Ascending aorta (tissue), 2 donors: ENCODE data around the gene BCL10. TPM values are rescaled to one million over a fixed set of nuclear protein-coding genes. Genes with fewer than 3 reads are reported as not detected.

Experiments
- DNase-seq, 2 donors: peaks; one replicate each; pipeline ENCODE4 v3.0.0-alpha.2; 2019; ENCODE audit warnings: low spot score in 2 of 2
- H3K27ac ChIP-seq, 2 donors: fragments of 200-600 bp; sonication (generic); one replicate each; pipeline ENCODE4 v1.5.1; 2016 to 2017; ENCODE audit warnings: mild to moderate bottlenecking in 1 of 2
- H3K27me3 ChIP-seq: fragments of 200-600 bp; sonication (generic); one replicate; pipeline ENCODE4 v1.5.1; 2017
- H3K36me3 ChIP-seq, 2 donors: fragments of 200-600 bp; sonication (generic); one replicate each; pipeline ENCODE4 v1.5.1; 2016
- H3K4me1 ChIP-seq, 2 donors: fragments of 200-600 bp; sonication (generic); one replicate each; pipeline ENCODE4 v1.5.1; 2016 to 2017; ENCODE audit warnings: mild to moderate bottlenecking in 1 of 2
- H3K4me3 ChIP-seq, 2 donors: fragments of 200-600 bp; sonication (generic); one replicate each; pipeline ENCODE4 v1.5.1; 2016 to 2017; ENCODE audit warnings: mild to moderate bottlenecking in 1 of 2
- H3K9me3 ChIP-seq, 2 donors: fragments of 200-600 bp; sonication (generic); one replicate each; pipeline ENCODE4 v1.5.1; 2016
- intact Hi-C: fragments of 100-400 bp; cut with DNase I; formaldehyde crosslinking; loops from one replicate; pipeline ENCODE4 v1.15.1; 2023
- total RNA-seq: library from RNA; depleted of rRNA; stranded (reverse); fragments of >200 nt; gene quantifications from one replicate; pipeline ENCODE4 v1.1.0, GENCODE V29; 2016
- TF ChIP-seq, protein P1 (sequence below), 3 experiments: fragments of 200-600 bp in 2 of 3; fragments of 450-650 bp in 1 of 3; sonication (generic) in 2 of 3; IDR thresholded peaks; one replicate each; pipeline ENCODE4 v1.5.1; 2016 to 2019; ENCODE audit warnings: antibody characterized with exemption in 3 of 3, mild to moderate bottlenecking in 1 of 3, moderate library complexity in 1 of 3

The BCL10 gene
- total RNA-seq, 1 donor from 2014 or later = 3.7 TPM

DNA sequence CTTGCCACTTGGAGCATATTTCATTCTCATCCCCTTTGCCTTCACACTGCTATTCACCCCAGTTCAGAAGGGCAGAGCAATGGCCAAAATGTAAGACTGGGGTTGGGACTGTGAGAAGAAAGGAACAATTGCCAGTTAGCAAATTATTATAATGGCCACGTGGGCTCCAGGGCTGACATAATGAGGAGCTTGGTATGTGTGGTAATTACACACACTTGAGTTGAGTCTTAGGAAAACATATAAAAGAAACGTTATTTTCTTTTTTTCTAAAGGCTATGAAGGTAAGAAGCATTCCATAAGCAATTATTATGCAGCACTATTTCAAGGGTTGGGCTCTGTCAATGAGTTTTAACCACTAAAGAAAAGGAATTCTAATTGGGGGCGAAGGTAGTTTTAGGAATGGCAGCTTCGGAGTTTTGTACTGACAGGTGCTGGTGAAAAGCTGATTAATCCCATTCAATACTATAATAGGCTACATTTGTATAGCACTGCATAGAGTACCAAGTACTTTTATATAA is 32.5 kb upstream of the BCL10 start:
- Histone ChIP-seq H3K4me1 (peaks cover 0 to 12% of the 10 kb centered on the region in 2 donors), H3K4me3 (no peak overlapping the region), H3K36me3 (no peaks in the 10 kb centered on the region), H3K9me3 (no peaks in the 10 kb centered on the region), H3K27ac (no peak overlapping the region), H3K27me3 (no peaks in the 10 kb centered on the region)
- DNase-seq = no peak
- TF ChIP-seq, protein P1, sequence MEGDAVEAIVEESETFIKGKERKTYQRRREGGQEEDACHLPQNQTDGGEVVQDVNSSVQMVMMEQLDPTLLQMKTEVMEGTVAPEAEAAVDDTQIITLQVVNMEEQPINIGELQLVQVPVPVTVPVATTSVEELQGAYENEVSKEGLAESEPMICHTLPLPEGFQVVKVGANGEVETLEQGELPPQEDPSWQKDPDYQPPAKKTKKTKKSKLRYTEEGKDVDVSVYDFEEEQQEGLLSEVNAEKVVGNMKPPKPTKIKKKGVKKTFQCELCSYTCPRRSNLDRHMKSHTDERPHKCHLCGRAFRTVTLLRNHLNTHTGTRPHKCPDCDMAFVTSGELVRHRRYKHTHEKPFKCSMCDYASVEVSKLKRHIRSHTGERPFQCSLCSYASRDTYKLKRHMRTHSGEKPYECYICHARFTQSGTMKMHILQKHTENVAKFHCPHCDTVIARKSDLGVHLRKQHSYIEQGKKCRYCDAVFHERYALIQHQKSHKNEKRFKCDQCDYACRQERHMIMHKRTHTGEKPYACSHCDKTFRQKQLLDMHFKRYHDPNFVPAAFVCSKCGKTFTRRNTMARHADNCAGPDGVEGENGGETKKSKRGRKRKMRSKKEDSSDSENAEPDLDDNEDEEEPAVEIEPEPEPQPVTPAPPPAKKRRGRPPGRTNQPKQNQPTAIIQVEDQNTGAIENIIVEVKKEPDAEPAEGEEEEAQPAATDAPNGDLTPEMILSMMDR (IDR thresholded peaks at IDR 0.05) = no peak
- intact Hi-C loops = loop anchor here (1.0 to 10.0 kb wide), 7 partner anchors 90 to 708 kb away; no protein-coding TSS in a partner anchor

DNA sequence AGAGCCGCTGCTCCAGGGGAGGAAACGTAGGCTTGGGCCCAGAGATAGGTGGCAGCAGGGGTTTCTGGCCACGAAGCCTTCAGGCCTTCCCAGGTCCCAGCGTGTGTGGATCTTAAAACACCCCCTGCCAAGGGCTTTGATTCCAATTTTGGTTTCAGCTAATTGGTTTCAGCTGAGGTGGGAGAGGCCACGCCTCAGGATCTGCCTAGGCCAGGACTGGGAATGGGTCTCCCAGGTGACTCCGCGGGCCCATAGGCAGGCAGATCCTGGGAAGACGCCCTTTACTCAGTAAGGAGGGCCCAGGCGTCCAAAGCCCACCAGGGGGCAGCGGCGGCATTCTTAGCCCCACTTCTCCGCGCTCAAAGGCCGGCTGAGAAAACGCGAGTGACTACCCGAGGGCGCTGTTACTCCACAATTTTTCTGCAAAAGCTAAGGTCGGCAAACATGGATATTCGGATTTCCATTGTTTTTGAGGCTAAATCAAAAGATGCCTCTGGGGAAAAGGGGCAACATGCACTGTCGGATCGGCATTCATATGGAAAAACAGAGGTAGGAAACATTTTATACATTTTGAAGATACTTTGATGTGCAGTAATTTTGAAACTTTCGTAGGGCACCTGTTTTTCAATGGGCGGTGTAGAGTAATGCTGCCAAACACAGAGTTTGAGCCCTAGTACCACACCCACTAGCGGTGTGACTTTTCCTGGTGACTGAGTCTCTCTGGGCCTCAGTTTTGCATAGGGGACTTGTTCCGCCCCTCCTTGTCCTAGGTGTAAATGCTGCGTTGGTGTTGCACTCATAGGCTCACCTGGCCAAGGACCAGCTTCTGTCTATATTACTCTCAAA is 31.8 kb upstream of the BCL10 start:
- Histone ChIP-seq H3K27ac (no peak overlapping the region), H3K36me3 (no peaks in the 10 kb centered on the region), H3K9me3 (no peaks in the 10 kb centered on the region), H3K4me3 (no peak overlapping the region), H3K4me1 (peaks cover 0 to 6% of the 10 kb centered on the region in 2 donors), H3K27me3 (no peaks in the 10 kb centered on the region)
- DNase-seq = peak; percentile 38 to 94
- TF ChIP-seq, protein P1 (IDR thresholded peaks at IDR 0.05) = peak; percentile 98 to 100 (median 98)
- intact Hi-C loops = loop anchor here (1.0 to 10.0 kb wide), 7 partner anchors 91 to 709 kb away; no protein-coding TSS in a partner anchor

DNA sequence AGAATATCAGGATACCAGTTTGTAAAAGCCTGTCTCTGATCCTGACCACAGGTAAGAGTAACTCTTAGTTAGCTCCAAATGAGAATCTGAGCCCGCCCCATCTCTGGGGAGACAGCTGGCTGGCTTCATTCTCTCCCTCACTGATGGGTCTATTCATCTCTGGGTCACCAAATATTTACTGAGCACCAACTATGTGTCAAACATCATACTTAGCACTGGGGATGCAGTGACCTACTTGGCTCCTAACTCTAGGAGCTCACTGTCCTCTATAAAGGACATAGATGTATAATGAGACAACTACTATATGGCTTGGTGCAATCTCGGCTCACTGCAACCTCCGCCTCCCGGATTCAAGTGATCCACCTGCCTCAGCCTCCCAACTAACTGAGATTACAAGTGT is 29.8 kb upstream of the BCL10 start:
- no peak for DNase-seq
- TF ChIP-seq, protein P1 (IDR thresholded peaks at IDR 0.05) = no peak
- Histone ChIP-seq H3K36me3 (no peaks in the 10 kb centered on the region), H3K9me3 (no peaks in the 10 kb centered on the region), H3K4me3 (no peak overlapping the region), H3K27me3 (no peaks in the 10 kb centered on the region), H3K27ac (no peak overlapping the region), H3K4me1 (peaks cover 0 to 5% of the 10 kb centered on the region in 2 donors)
- intact Hi-C loops = loop anchor here (5.0 to 10.0 kb wide), 3 partner anchors 196 to 711 kb away; no protein-coding TSS in a partner anchor

DNA sequence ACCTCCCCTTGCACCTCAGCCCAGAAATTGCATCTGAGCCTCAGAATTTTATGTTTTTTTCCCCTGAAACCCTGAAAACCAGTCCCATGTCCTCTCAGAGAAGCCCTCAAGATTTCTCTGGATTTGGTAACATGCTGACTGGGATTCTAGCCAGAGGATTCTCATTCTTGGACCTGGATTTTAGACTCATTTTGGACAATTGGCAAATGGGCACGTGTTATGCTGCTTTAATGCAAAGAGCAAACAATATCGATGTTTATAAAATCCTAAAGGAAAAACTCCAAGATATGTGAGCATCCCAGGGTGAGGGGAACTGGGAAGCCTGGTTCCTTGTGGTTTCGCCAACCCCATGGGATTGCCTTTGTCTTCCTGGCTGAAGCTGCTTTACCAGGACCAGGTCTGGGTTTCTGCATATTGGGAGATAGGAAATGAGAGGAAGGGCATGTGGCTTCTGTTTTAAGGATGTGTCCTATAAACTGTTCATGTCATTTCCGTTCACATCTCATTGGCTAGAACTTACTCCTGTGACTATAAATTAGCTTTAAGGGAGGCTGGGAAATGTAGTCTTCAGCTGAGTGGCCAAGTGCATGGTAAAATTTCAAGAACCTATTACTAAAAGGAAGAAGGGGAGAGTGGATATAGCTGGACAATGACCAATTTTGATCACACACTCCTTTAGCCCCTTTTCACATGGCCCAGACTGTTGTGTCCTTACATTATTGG is 27.2 kb upstream of the BCL10 start:
- no peak for DNase-seq
- Histone ChIP-seq H3K27me3 (no peaks in the 10 kb centered on the region), H3K9me3 (no peaks in the 10 kb centered on the region), H3K36me3 (no peaks in the 10 kb centered on the region), H3K4me1 (peaks cover 5 to 8% of the 10 kb centered on the region in 2 donors), H3K4me3 (no peak overlapping the region), H3K27ac (no peak overlapping the region)
- intact Hi-C loops = loop anchor here (10.0 kb wide), 1 partner anchor 491 kb away; no protein-coding TSS in a partner anchor
- TF ChIP-seq, protein P1 (IDR thresholded peaks at IDR 0.05) = no peak

DNA sequence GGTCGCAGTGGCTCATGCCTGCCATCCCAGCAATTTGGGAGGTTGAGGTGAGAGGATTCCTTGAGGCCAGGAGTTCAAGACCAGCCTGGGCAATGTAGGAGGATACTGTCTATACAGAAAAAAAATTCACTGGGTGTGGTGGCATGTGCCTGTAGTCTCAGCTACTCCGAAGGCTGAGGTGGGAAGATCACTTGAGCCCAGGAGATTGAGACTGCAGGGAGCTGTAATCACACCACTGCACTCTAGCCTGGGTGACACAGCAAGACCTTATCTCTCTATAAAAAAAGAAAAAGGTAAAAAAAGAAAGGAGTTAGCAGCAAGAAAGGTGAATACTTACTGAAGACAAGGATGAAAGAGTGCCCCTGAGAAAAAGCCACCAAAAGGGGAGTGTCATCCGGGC is 23.7 kb upstream of the BCL10 start:
- no peak overlapping the region for H3K4me3 ChIP-seq
- H3K27me3 ChIP-seq = no peaks in the 10 kb centered on the region
- no peaks in the 10 kb centered on the region for H3K9me3 ChIP-seq
- H3K27ac ChIP-seq = no peak overlapping the region
- peaks cover 10 to 26% of the 10 kb centered on the region in 2 donors for H3K4me1 ChIP-seq
- no peak for DNase-seq
- no peaks in the 10 kb centered on the region for H3K36me3 ChIP-seq
- intact Hi-C loops = loop anchor here (10.0 kb wide), 1 partner anchor 495 kb away; no protein-coding TSS in a partner anchor
- TF ChIP-seq, protein P1 (IDR thresholded peaks at IDR 0.05) = no peak
